Stomach smooth muscle (tissue), 2 donors: ENCODE measurements around the gene APBB2.
"Not testable (repeated sequence)": the region's sequence is repeated elsewhere in the genome, so short reads cannot be mapped to it uniquely, and the experiment has no call there.

Experiments used
- H3K27ac ChIP-seq: one replicate; pipeline ENCODE4 v1.7.0; 2013; ENCODE audit warnings: mild to moderate bottlenecking, low read length, inconsistent platforms
- H3K27me3 ChIP-seq, 2 donors: one replicate each; pipeline ENCODE4 v1.7.0; 2013; ENCODE audit warnings: low read length in 2 of 2; ENCODE audit not compliant: insufficient read depth in 2 of 2, control insufficient read depth in 1 of 2
- H3K36me3 ChIP-seq, 2 donors: one replicate each; pipeline ENCODE4 v1.7.0; 2013; ENCODE audit warnings: low read length in 2 of 2; ENCODE audit not compliant: control insufficient read depth in 2 of 2, insufficient read depth in 2 of 2
- H3K4me1 ChIP-seq: one replicate; pipeline ENCODE4 v1.7.0; 2013; ENCODE audit warnings: low read length; ENCODE audit not compliant: control insufficient read depth, insufficient read depth
- H3K4me3 ChIP-seq, 2 donors: one replicate each; pipeline ENCODE4 v1.7.0; 2013; ENCODE audit warnings: low read length in 2 of 2
- H3K9ac ChIP-seq, 2 donors: one replicate each; pipeline ENCODE4 v1.7.0; 2013; ENCODE audit warnings: low read length in 2 of 2, mild to moderate bottlenecking in 1 of 2
- H3K9me3 ChIP-seq, 2 donors: one replicate each; pipeline ENCODE4 v1.7.0; 2013; ENCODE audit warnings: low read length in 2 of 2; ENCODE audit not compliant: control insufficient read depth in 2 of 2
- donor health status: healthy.
- donor health status: Pancreatic carcinoma.

The APBB2 gene

DNA sequence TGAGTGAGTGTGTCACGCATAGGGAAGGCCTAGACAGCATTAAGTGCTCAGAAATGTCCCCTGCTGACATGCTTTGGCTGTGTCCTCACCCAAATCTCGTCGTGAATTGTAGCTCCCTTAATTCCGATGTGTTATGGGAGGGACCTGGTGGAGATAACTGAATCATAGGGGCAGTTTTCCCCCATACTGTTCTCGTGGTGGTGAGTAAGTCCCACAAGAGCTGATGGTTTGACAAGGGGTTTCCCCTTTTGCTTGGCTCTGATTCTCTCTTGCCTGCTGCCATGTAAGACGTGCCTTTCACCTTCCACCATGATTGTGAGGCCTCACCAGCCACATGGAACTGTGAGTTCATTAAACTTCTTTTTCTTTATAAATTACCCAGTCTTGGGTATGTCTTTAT, 386.6 kb downstream of the APBB2 start:
- H3K9ac ChIP-seq, result no peak overlapping the region
- H3K9me3 ChIP-seq, result no peaks in the 10 kb centered on the region
- peaks cover 13 to 20% of the 10 kb centered on the region in 2 donors for H3K36me3 ChIP-seq
- peaks cover 5% of the 10 kb centered on the region for H3K4me1 ChIP-seq
- no peak overlapping the region for H3K27ac ChIP-seq
- H3K4me3 ChIP-seq, result no peak overlapping the region
- no peaks in the 10 kb centered on the region for H3K27me3 ChIP-seq

DNA sequence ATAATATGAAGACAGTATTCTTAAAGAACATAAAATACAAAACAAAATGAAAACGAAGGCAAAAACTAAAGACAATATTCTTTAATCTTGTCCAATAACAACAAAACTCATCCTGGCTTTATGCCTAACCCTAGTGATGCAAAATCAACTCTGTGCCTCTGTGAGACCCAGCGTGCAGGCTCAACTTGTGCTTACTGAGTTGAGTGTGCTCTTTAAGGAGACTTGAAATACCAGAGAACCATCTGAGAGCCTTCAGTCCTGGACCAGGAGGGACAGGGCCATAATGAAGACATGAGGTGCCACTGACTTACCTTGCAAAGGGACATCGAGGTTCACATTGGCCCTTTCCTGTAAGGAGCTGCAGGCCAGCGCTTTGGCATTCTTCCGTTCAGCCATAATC, 387.5 kb downstream of the APBB2 start:
- Histone ChIP-seq H3K4me1 (peaks cover 5% of the 10 kb centered on the region), H3K27me3 (no peaks in the 10 kb centered on the region), H3K4me3 (no peak overlapping the region), H3K9ac (no peak overlapping the region), H3K36me3 (peaks cover 16 to 25% of the 10 kb centered on the region in 2 donors), H3K27ac (no peak overlapping the region), H3K9me3 (no peaks in the 10 kb centered on the region)

DNA sequence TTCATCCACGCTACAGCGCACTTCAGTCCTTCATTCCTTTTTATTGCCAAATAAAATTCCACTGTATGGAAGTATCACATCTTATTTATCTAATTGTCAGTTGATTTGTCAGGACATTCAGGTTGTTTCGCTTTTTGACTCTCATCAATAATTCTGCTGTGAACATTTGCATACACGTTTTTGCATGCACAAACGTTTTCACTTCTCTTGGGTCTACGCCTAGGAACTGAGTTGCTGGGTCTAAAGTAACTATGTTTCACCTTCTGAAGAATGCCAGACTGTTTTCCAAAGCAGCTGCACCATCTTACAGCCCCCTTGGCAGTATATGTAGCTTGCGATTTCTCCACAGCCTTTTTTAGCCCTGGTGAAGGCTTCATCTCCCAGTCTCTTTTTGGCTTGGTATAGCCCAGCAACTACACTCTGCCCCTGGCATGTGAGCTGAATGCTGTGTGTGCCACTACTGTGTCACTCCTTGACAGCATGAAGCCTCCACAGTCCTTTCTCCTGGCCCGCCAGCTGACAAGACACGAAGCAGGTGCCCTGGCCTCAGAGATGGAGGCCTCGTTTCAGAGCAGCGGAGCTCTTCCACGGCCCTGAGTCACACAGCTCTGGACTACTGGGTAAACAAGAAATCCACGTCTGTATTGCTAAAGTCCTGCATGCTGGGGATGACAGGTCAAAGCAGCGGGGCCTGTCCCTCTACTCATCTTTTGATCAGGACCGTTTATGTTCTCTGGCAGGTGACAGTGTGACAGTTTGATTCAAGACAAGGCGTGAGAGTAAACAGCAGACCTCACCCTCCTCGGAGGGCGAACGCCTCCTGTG, 389.1 kb downstream of the APBB2 start:
- Histone ChIP-seq H3K9ac (peak overlapping the region in 1 of 2 donors; percentile 37), H3K9me3 (no peaks in the 10 kb centered on the region), H3K4me1 (peaks cover 5% of the 10 kb centered on the region), H3K4me3 (peak overlapping the region; percentile 7 to 47), H3K27me3 (no peaks in the 10 kb centered on the region), H3K36me3 (peaks cover 20 to 30% of the 10 kb centered on the region in 2 donors), H3K27ac (peak overlapping the region; percentile 75)

DNA sequence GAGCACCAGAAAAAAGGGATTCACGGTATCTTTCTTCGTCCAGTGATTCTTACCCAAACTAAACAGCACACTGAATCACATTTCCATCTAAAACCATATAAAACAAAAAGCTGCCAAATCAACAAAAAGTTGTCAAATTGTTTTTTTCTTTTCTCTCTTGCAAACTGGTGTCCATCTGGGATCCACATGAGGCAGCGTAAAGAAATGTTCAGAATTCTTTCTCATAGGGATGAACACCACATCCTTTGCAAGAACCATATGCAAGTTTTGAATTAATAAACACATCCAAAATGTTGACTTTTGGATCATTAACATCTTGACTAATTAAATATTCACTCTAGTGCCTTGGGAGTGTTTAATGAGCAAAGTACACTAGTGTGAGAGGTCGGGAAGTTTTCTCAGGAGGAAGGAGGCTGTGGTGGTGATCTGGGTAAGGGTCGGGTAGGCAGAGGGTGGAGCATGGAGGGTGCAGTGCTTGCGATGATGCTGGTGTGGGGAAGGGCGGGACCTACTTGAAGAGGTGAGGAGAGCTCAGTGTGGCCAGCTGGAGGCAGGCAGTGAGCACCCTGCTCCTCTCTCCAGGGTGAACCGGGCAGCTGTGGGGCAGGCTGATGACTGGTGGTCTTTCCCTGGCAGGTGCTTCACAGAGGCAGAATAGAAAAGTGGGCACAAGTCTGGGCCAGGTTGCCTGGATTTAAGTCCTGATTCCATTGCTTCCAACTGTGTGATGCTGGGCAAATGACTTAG, 391.7 kb downstream of the APBB2 start:
- Histone ChIP-seq H3K4me3 (no peak overlapping the region), H3K36me3 (peaks cover 9 to 26% of the 10 kb centered on the region in 2 donors), H3K27ac (no peak overlapping the region), H3K9me3 (no peaks in the 10 kb centered on the region), H3K9ac (no peak overlapping the region), H3K4me1 (peaks cover 5% of the 10 kb centered on the region), H3K27me3 (no peaks in the 10 kb centered on the region)

DNA sequence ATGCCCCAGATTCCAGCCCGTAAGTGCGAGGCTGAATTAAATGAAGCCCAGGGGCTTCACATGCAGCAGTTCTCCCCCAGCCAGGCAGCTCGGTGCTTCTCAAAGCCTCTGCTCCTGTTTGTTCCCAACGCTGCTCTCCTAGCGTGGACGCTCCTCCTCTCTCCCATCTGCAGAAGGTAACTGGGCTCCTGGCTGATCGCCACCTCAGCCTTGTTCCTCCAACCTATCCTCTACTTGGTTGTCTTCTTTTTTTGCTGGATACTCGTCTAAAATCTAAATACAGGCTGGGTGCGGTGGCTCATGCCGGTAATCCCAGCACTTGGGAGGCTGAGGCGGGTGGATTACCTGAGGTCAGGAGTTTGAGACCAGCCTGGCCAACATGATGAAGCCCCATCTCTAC, 394.2 kb downstream of the APBB2 start:
- no peak overlapping the region for H3K9ac ChIP-seq
- H3K9me3 ChIP-seq, result no peaks in the 10 kb centered on the region
- H3K4me1 ChIP-seq, result no peaks in the 10 kb centered on the region
- H3K27me3 ChIP-seq, result no peaks in the 10 kb centered on the region
- H3K27ac ChIP-seq, result no peak overlapping the region
- H3K36me3 ChIP-seq, result peaks cover 12 to 25% of the 10 kb centered on the region in 2 donors
- no peak overlapping the region for H3K4me3 ChIP-seq

DNA sequence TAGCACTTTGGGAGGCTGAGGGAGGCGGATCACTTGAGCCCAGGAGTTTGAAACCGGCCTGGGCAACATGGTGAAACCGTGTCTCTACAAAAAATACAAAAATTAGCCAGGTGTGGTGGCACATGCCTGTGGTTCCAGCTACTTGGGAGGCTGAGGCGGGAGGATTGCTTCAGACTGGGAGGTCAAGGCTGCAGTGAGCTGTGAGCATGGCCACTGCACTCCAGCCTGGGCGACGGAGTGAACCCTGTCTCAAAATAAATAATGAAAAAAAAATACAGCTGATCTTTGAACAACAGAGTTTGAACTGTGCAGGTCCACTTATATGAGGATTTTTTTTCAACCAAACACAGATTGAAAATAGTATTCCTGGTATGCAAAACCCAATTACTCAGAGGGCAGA, 397.2 kb downstream of the APBB2 start:
- H3K27me3 ChIP-seq, H3K9ac ChIP-seq, H3K4me1 ChIP-seq, H3K9me3 ChIP-seq, H3K27ac ChIP-seq, H3K4me3 ChIP-seq: not testable (repeated sequence)
- peaks cover 9 to 24% of the 10 kb centered on the region in 2 donors for H3K36me3 ChIP-seq

DNA sequence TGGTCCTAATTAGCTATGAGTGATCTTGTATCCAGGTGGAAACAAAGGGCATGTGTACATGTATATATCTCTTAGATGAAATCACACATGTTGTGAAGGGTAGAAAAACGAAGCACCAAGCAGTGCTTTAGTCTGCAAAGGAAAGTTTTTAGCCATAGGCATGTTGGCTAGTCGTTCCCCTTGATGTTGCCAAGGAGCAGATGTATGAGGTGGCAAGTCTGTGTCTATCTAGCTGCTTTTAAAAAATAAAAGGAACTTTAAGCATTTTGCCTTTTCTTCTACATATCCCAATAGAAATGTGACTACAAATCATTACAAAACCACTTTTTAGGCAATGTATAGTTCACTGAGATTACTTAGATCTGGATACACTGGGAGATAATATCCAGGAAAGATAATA, 401.5 kb downstream of the APBB2 start:
- H3K4me1 ChIP-seq, result no peaks in the 10 kb centered on the region
- no peak overlapping the region for H3K27ac ChIP-seq
- H3K27me3 ChIP-seq, result no peaks in the 10 kb centered on the region
- no peak overlapping the region for H3K9ac ChIP-seq
- H3K36me3 ChIP-seq, result peaks cover 3 to 13% of the 10 kb centered on the region in 2 donors
- no peak overlapping the region for H3K4me3 ChIP-seq
- no peaks in the 10 kb centered on the region for H3K9me3 ChIP-seq

DNA sequence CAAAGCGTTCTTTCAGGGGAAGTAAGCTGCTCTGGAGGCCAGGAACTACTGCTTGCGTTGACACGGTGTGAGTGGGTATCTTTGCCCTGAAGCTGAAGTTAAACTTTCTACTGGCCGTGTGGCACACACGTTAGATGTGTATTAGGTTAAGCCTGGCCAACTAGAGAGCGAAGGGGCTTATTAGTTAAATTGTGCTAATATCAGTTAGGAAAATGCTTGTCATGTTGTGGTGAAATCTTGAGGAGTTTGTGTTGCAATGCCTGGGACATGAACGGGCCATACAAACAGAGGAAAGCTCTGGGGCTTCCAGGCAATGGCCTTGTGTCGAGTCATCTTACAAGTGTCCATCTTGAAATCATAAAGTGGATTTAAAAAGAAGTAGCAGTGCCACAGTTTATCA, 402.0 kb downstream of the APBB2 start:
- Histone ChIP-seq H3K4me1 (no peaks in the 10 kb centered on the region), H3K9ac (no peak overlapping the region), H3K27ac (no peak overlapping the region), H3K9me3 (no peaks in the 10 kb centered on the region), H3K36me3 (peaks cover 3 to 13% of the 10 kb centered on the region in 2 donors), H3K4me3 (no peak overlapping the region), H3K27me3 (no peaks in the 10 kb centered on the region)

DNA sequence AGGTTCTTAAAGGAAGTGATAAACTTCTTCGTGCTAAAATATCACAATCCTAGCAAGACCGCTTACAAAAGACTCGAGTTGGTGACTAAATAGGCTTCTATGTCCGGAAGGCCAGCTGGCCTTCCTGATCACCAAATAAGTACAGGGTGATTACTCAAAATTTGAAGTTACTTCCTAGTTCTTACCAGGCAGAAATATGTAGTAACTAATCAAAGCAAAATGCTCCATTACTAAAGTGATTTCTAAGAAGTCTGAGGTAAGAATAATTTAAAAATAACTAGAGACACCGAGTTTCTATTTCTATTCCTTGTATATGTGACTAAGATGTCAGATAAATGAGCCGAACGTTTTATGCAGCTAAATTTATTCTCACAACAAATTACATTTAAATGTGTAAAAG, 402.4 kb downstream of the APBB2 start:
- Histone ChIP-seq H3K4me3 (no peak overlapping the region), H3K4me1 (no peaks in the 10 kb centered on the region), H3K27ac (no peak overlapping the region), H3K9me3 (no peaks in the 10 kb centered on the region), H3K36me3 (peaks cover 3 to 13% of the 10 kb centered on the region in 2 donors), H3K9ac (no peak overlapping the region), H3K27me3 (no peaks in the 10 kb centered on the region)

DNA sequence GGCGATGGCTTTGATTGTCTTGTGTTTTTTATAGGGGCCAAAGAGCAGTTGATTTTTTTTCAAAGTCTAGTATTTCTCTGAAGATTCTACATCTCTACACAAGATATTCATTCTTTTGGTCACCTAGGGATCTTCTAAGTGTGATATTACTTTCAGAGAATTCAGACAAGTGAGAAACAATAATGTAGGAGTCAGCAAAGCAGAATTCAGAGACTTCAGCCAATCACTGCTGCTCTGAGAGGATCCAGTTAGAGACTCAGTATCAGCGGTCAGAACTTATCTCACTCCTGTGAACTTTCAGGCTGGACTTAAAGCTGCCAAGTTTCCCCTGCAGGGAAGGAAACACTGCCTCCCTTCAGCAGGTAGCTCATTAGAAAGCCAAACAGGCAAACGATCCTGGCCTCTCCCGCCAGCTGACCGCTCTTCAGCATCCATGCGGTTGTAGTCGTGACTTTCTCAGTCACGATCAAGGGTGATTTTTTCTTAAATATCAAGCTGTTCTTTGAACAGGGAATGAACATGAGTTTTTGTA, 405.4 kb downstream of the APBB2 start:
- Histone ChIP-seq H3K4me3 (no peak overlapping the region), H3K9me3 (no peaks in the 10 kb centered on the region), H3K36me3 (peaks cover 0 to 2% of the 10 kb centered on the region in 2 donors), H3K27ac (no peak overlapping the region), H3K27me3 (no peaks in the 10 kb centered on the region), H3K4me1 (no peaks in the 10 kb centered on the region), H3K9ac (no peak overlapping the region)
